Liver (tissue), 9 donors: ENCODE results near the gene MCF2L2. TPM values are rescaled to one million over a fixed set of nuclear protein-coding genes. Genes with fewer than 3 reads are reported as not detected.

Experiments
- DNase-seq: peaks from one replicate; pipeline ENCODE4 v3.0.0-alpha.2; 2017; ENCODE audit warnings: low spot score
- H3K27ac ChIP-seq, 2 donors: one replicate each; pipeline ENCODE4 v1.7.0; 2013; ENCODE audit warnings: inconsistent platforms in 2 of 2, low read length in 2 of 2, control low read depth in 1 of 2, low read depth in 1 of 2, mild to moderate bottlenecking in 1 of 2
- H3K27me3 ChIP-seq, 4 donors: one replicate each; pipeline versions ENCODE4 v1.6.1 to v1.7.0; 2013; ENCODE audit warnings: low read length in 3 of 4, inconsistent platforms in 1 of 4, mild to moderate bottlenecking in 1 of 4, moderate library complexity in 1 of 4; ENCODE audit not compliant: control insufficient read depth in 4 of 4, insufficient read depth in 4 of 4
- H3K36me3 ChIP-seq, 4 donors: one replicate each; pipeline versions ENCODE4 v1.6.1 to v1.7.0; 2013; ENCODE audit warnings: low read length in 3 of 4, mild to moderate bottlenecking in 3 of 4, low read depth in 1 of 4, moderate library complexity in 1 of 4; ENCODE audit not compliant: control insufficient read depth in 4 of 4, insufficient read depth in 3 of 4
- H3K4me1 ChIP-seq, 4 donors: one replicate each; pipeline versions ENCODE4 v1.6.1 to v1.7.0; 2013; ENCODE audit warnings: low read length in 3 of 4, mild to moderate bottlenecking in 3 of 4, moderate library complexity in 1 of 4; ENCODE audit not compliant: control insufficient read depth in 4 of 4, insufficient read depth in 4 of 4
- H3K4me3 ChIP-seq, 3 donors: one replicate each; pipeline versions ENCODE4 v1.6.1 to v1.7.0; 2013; ENCODE audit warnings: low read length in 3 of 3, control low read depth in 1 of 3, low read depth in 1 of 3, mild to moderate bottlenecking in 1 of 3
- H3K9ac ChIP-seq, 2 donors: one replicate each; pipeline ENCODE4 v1.7.0; 2013; ENCODE audit warnings: low read length in 2 of 2, mild to moderate bottlenecking in 2 of 2, moderate library complexity in 2 of 2, control low read depth in 1 of 2, low read depth in 1 of 2
- H3K9me3 ChIP-seq, 4 donors: one replicate each; pipeline versions ENCODE4 v1.6.1 to v1.7.0; 2013; ENCODE audit warnings: low read length in 3 of 4; ENCODE audit not compliant: control insufficient read depth in 4 of 4
- ATF3 ChIP-seq: IDR thresholded peaks from 2 replicates; pipeline ENCODE4 v1.6.1; 2016; ENCODE audit warnings: antibody characterized with exemption
- CTCF ChIP-seq: fragments of 150-350 bp; IDR thresholded peaks from 2 replicates; pipeline ENCODE4 v1.5.1; 2017; ENCODE audit warnings: improper control_type of control experiment, low read depth, low read length; ENCODE audit not compliant: missing input control
- FOXA1 ChIP-seq: IDR thresholded peaks from 2 replicates; pipeline ENCODE4 v1.6.1; 2016; ENCODE audit warnings: antibody characterized with exemption
- FOXA2 ChIP-seq: IDR thresholded peaks from 2 replicates; pipeline ENCODE4 v1.6.1; 2016; ENCODE audit warnings: antibody characterized with exemption
- GABPA ChIP-seq, 2 donors: IDR thresholded peaks in 1 of 2; conservative IDR thresholded peaks in 1 of 2; 2 replicates each; pipeline ENCODE4 v1.6.1; 2016; ENCODE audit warnings: antibody characterized with exemption in 2 of 2, mild to moderate bottlenecking in 1 of 2, moderate library complexity in 1 of 2
- HNF4A ChIP-seq, 2 donors: conservative IDR thresholded peaks; 2 replicates each; pipeline ENCODE4 v1.6.1; 2016; ENCODE audit warnings: antibody characterized with exemption in 2 of 2, mild to moderate bottlenecking in 2 of 2
- HNF4G ChIP-seq: IDR thresholded peaks from 2 replicates; pipeline ENCODE4 v1.6.1; 2016; ENCODE audit warnings: antibody characterized with exemption
- JUND ChIP-seq, 2 donors: IDR thresholded peaks; 2 replicates each; pipeline ENCODE4 v1.6.1; 2016; ENCODE audit warnings: antibody characterized with exemption in 2 of 2
- MAX ChIP-seq: IDR thresholded peaks from 2 replicates; pipeline ENCODE4 v1.6.1; 2016; ENCODE audit warnings: antibody characterized with exemption
- NR2F2 ChIP-seq: IDR thresholded peaks from 2 replicates; pipeline ENCODE4 v1.6.1; 2016; ENCODE audit warnings: antibody characterized with exemption
- RAD21 ChIP-seq, 2 donors: IDR thresholded peaks; 2 replicates each; pipeline ENCODE4 v1.6.1; 2016; ENCODE audit warnings: antibody characterized with exemption in 2 of 2, mild to moderate bottlenecking in 2 of 2
- REST ChIP-seq: IDR thresholded peaks from 2 replicates; pipeline ENCODE4 v1.6.1; 2016; ENCODE audit warnings: antibody characterized with exemption, mild to moderate bottlenecking
- RXRA ChIP-seq, 2 donors: IDR thresholded peaks; 2 replicates each; pipeline ENCODE4 v1.6.1; 2017 to 2018; ENCODE audit warnings: antibody characterized with exemption in 2 of 2, mild to moderate bottlenecking in 1 of 2
- SP1 ChIP-seq: IDR thresholded peaks from 2 replicates; pipeline ENCODE4 v1.6.1; 2018; ENCODE audit warnings: antibody characterized with exemption, mild to moderate bottlenecking
- TAF1 ChIP-seq: conservative IDR thresholded peaks from 2 replicates; pipeline ENCODE4 v1.6.1; 2016; ENCODE audit warnings: antibody characterized with exemption, mild to moderate bottlenecking
- YY1 ChIP-seq: IDR thresholded peaks from 2 replicates; pipeline ENCODE4 v1.6.1; 2016; ENCODE audit warnings: antibody characterized with exemption, mild to moderate bottlenecking
- ZBTB33 ChIP-seq: IDR thresholded peaks from 2 replicates; pipeline ENCODE4 v1.6.1; 2016; ENCODE audit warnings: antibody characterized with exemption
- WGBS: extraction: QIAGEN DNeasy Blood & Tissue Kit; methylation state at CpG from one replicate; pipeline ENCODE4 v1.1.7; 2013; 5-methylcytosine and 5-hydroxymethylcytosine counted together
- polyA plus RNA-seq, 2 donors: library from polyadenylated mRNA; stranded (reverse) in 1 of 2; unstranded in 1 of 2; fragments of 200-250 nt in 1 of 2; fragments of >200 nt in 1 of 2; fragmentation: Nextera tagmentation in 1 of 2; extraction: Ambion mirVana in 1 of 2; gene quantifications; one replicate each; pipeline versions ENCODE4 v1.2.1 to v1.2.3, GENCODE V29; 2013 to 2015
- total RNA-seq, 2 donors: library from RNA; depleted of rRNA; stranded (reverse); fragments of >200 nt; gene quantifications; one replicate each; pipeline ENCODE4 v1.2.3, GENCODE V29; 2014
- donor health status: healthy.
- donor health status: healthy.
- donor health status: healthy.
- donor health status: healthy.
- donor health status: healthy.

The MCF2L2 gene
- total and polyA plus RNA-seq, 4 donors, result 0.02 to 0.47 (median 0.17) TPM; not detected in 1

GRCh38 chr3:183281126-183281797 lies 147.2 kb downstream of the MCF2L2 start:
- 80% methylated on average over 8 of the region's 8 CpGs for WGBS
- Histone ChIP-seq H3K4me3 (no peak overlapping the region), H3K4me1 (peaks cover 0 to 2% (median 0%) of the 10 kb centered on the region in 4 donors), H3K9me3 (no peaks in the 10 kb centered on the region), H3K27me3 (no peaks in the 10 kb centered on the region), H3K27ac (no peak overlapping the region), H3K9ac (no peak overlapping the region), H3K36me3 (no peaks in the 10 kb centered on the region)
- DNase-seq, result no peak
- no peak for TF ChIP-seq SP1
- no peak for TF ChIP-seq RAD21 (IDR thresholded peaks at IDR 0.05)
- TF ChIP-seq RXRA (IDR thresholded peaks at IDR 0.05), result no peak
- TF ChIP-seq HNF4A (conservative IDR thresholded peaks at IDR 0.05), result no peak
- no peak for TF ChIP-seq FOXA1
- TF ChIP-seq GABPA (IDR thresholded peaks at IDR 0.05 in 1 of 2, conservative IDR thresholded peaks at IDR 0.05 in 1 of 2), result no peak
- TF ChIP-seq MAX, result no peak
- no peak for TF ChIP-seq YY1
- no peak for TF ChIP-seq JUND (IDR thresholded peaks at IDR 0.05)
- TF ChIP-seq ATF3, result no peak
- no peak for TF ChIP-seq HNF4G
- TF ChIP-seq NR2F2, result no peak
- TF ChIP-seq CTCF, result no peak
- TF ChIP-seq ZBTB33, result no peak
- no peak for TF ChIP-seq REST
- no peak for TF ChIP-seq FOXA2
- no peak for TF ChIP-seq TAF1
